Adrenal gland (tissue), 12 donors: ENCODE measurements around the gene ABL2. TPM values are rescaled to one million over a fixed set of nuclear protein-coding genes. Genes with fewer than 3 reads are reported as not detected.
"Not testable (repeated sequence)": the region's sequence is repeated elsewhere in the genome, so short reads cannot be mapped to it uniquely, and the experiment has no call there.

Source experiments
- DNase-seq, 7 donors: peaks; one replicate each; pipeline ENCODE4 v3.0.0-alpha.2; 2019 to 2020
- H3K27ac ChIP-seq, 5 donors: fragments of 200-600 bp; sonication (generic) in 4 of 5; 1 replicate in 3 of 5; 2 replicates in 2 of 5; pipeline versions ENCODE4 v1.5.1 to v1.8.0; 2016 to 2020; ENCODE audit warnings: mild to moderate bottlenecking in 1 of 5
- H3K27me3 ChIP-seq: fragments of 200-600 bp; 2 replicates; pipeline ENCODE4 v1.8.0; 2021
- H3K36me3 ChIP-seq, 2 donors: fragments of 200-600 bp; replicated peaks in 1 of 2; 1 replicate in 1 of 2; 2 replicates in 1 of 2; pipeline versions ENCODE4 v1.5.1 to v1.8.0; 2018 to 2022
- H3K4me1 ChIP-seq, 2 donors: fragments of 200-600 bp; replicated peaks in 1 of 2; 1 replicate in 1 of 2; 2 replicates in 1 of 2; pipeline versions ENCODE4 v1.5.1 to v1.8.0; 2018 to 2021
- H3K4me3 ChIP-seq, 4 donors: fragments of 200-600 bp; sonication (generic) in 3 of 4; one replicate each; pipeline ENCODE4 v1.5.1; 2016 to 2018
- H3K9me3 ChIP-seq, 3 donors: fragments of 200-600 bp; sonication (generic) in 1 of 3; replicated peaks in 1 of 3; 1 replicate in 2 of 3; 2 replicates in 1 of 3; pipeline versions ENCODE4 v1.5.1 to v1.8.0; 2016 to 2021
- CTCF ChIP-seq, 6 experiments: fragments of 450-650 bp in 4 of 6; fragments of 200-600 bp in 2 of 6; sonication (generic) in 1 of 6; IDR thresholded peaks; 1 replicate in 5 of 6; 2 replicates in 1 of 6; pipeline versions ENCODE4 v1.5.1 to v1.8.0; 2016 to 2021; ENCODE audit warnings: antibody characterized with exemption in 6 of 6, mild to moderate bottlenecking in 2 of 6, moderate library complexity in 1 of 6
- POLR2A ChIP-seq, 2 donors: fragments of 450-650 bp; IDR thresholded peaks; one replicate each; pipeline ENCODE4 v1.6.1; 2017; ENCODE audit warnings: antibody characterized with exemption in 2 of 2, mild to moderate bottlenecking in 2 of 2, moderate library complexity in 1 of 2
- WGBS, 4 donors: extraction: QIAGEN DNeasy Blood & Tissue Kit in 2 of 4; methylation state at CpG; one replicate each; pipeline versions ENCODE4 v1.1.5 to v1.1.7; 2013 to 2017; 5-methylcytosine and 5-hydroxymethylcytosine counted together
- intact Hi-C, 2 donors: fragments of 100-400 bp; cut with DNase I; formaldehyde crosslinking; loops; one replicate each; pipeline versions ENCODE4 v1.14.1 to v1.15.0; 2022 to 2023
- polyA plus RNA-seq, 3 donors: library from polyadenylated mRNA; stranded (reverse); fragments of 200-250 nt in 2 of 3; fragments of 350-450 nt in 1 of 3; fragmentation: Illumina TruSeq in 1 of 3; extraction: RNeasy Lipid Tissue Mini Kit (QIAGEN cat#74804) in 1 of 3; gene quantifications; one replicate each; pipeline ENCODE4 v1.2.3, GENCODE V29; 2013 to 2014
- total RNA-seq, 9 donors: library from RNA; depleted of rRNA in 4 of 9; stranded (reverse); fragments of >200 nt in 4 of 9; fragments of 120-200 nt in 1 of 9; fragmentation: NEBNext Ultra II Directional in 1 of 9; extraction: Animal tissue kit (Norgen Biotek cat#: 25700) in 1 of 9; gene quantifications; one replicate each; pipeline versions ENCODE4 v1.1.0 to v1.2.4, GENCODE V29; 2013 to 2023
- donor health status: healthy with polysubstance abuse.
- donor health status: Bipolar disorder and iron deficiency.
- donor health status: DM: yes; HTN: yes; CAD: no.
- donor health status: DM: no; HTN: no; CAD: no.
- donor health status: DM: no; HTN: no; CAD: no.
- donor health status: DM: yes; HTN: yes; CAD: no.

Gene ABL2
- total and polyA plus RNA-seq, 12 donors, result 2.9 to 21.0 (median 10.0) TPM

- H3K4me3 ChIP-seq, result peak overlapping the region in 1 of 4 donors; percentile 13
- H3K9me3 ChIP-seq, result no peaks in the 10 kb centered on the region
- intact Hi-C loops, result no loop called here
- DNase-seq, result peak in 3 of 7 donors; percentile 31 to 54 (median 33)
- no peaks in the 10 kb centered on the region for H3K36me3 ChIP-seq
- H3K27ac ChIP-seq, result peak overlapping the region; percentile 41 to 84 (median 63)
- WGBS, 4 donors, result 37 to 43% (median 40%) methylated on average over 5 of the region's 5 CpGs
- TF ChIP-seq CTCF (IDR thresholded peaks at IDR 0.05) (no peak), POLR2A (IDR thresholded peaks at IDR 0.05) (no peak)
- H3K4me1 ChIP-seq, result peaks cover 19 to 45% of the 10 kb centered on the region in 2 donors
- no peaks in the 10 kb centered on the region for H3K27me3 ChIP-seq
These were observed 11.5 kb downstream of the ABL2 start for GRCh38 chr1:179217943-179218507.

GRCh38 chr1:179213317-179213716, 16.2 kb downstream of the ABL2 start:
- intact Hi-C loops, H3K4me3 ChIP-seq, H3K27ac ChIP-seq, H3K27me3 ChIP-seq, H3K36me3 ChIP-seq, H3K9me3 ChIP-seq, DNase-seq: not testable (repeated sequence)
- H3K4me1 ChIP-seq, result peaks cover 7 to 33% of the 10 kb centered on the region in 2 donors
- WGBS, 4 donors, result 91 to 99% (median 97%) methylated on average over 3 of the region's 3 CpGs

GRCh38 chr1:179208681-179209477, 20.6 kb downstream of the ABL2 start:
- H3K27ac ChIP-seq, result no peak overlapping the region
- peaks cover 0 to 23% of the 10 kb centered on the region in 2 donors for H3K4me1 ChIP-seq
- intact Hi-C loops, result no loop called here
- 86 to 96% (median 94%) methylated on average over 1 of the region's 1 CpG for WGBS, 4 donors
- TF ChIP-seq POLR2A (IDR thresholded peaks at IDR 0.05), result no peak
- no peak for TF ChIP-seq CTCF (IDR thresholded peaks at IDR 0.05)
- H3K36me3 ChIP-seq, result no peaks in the 10 kb centered on the region
- no peaks in the 10 kb centered on the region for H3K27me3 ChIP-seq
- no peak overlapping the region for H3K4me3 ChIP-seq
- H3K9me3 ChIP-seq, result no peaks in the 10 kb centered on the region
- DNase-seq, result no peak

GRCh38 chr1:179206812-179207211, 22.7 kb downstream of the ABL2 start:
- intact Hi-C loops, result no loop called here

More at GRCh38 chr1:179206812-179207211, 22.7 kb downstream of the ABL2 start:
- no peaks in the 10 kb centered on the region for H3K27me3 ChIP-seq
- H3K36me3 ChIP-seq, result no peaks in the 10 kb centered on the region
- no peak overlapping the region for H3K27ac ChIP-seq
- TF ChIP-seq POLR2A (IDR thresholded peaks at IDR 0.05), result no peak
- TF ChIP-seq CTCF (IDR thresholded peaks at IDR 0.05), result no peak
- H3K4me1 ChIP-seq, result peaks cover 0 to 26% of the 10 kb centered on the region in 2 donors
- WGBS, 4 donors, result 75 to 80% (median 78%) methylated on average over 3 of the region's 3 CpGs
- H3K4me3 ChIP-seq, result no peak overlapping the region
- H3K9me3 ChIP-seq, result no peaks in the 10 kb centered on the region
- no peak for DNase-seq
